ENCODE results near the gene CAMTA1.

- TF ChIP-seq CTCF (IDR thresholded peaks at IDR 0.05; ENCODE audit: low read depth, low read length, missing input control) (no peak), YY1 (IDR thresholded peaks at IDR 0.05) (no peak), JUND (IDR thresholded peaks at IDR 0.05) (no peak)
Observed at GRCh38 chr1:6913086-6913485, 127.8 kb downstream of the CAMTA1 start.

Data from liver (tissue), 3 donors.